ENCODE data around the gene CLCN6.

CLCN6 gene

DNA sequence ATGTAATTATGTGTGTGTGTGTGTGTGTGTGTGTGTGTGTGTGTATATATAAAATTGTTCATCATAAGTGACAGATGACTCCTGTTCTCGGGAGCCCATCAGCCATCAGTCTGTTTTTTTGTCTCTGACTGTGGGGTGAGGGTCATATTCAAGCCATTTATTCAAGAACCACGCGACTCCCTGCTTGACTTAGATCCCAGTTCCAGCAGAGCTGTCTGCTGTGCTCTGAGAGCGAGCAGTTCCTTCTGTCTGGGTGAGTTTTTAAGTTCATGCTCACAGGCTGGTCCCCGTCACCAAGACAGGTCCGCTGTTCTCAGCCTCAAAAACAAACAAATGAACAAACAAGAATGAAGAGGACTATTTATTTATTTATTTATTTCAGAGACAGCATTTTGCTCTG, 71.1 kb downstream of the CLCN6 start:
- FAIRE-seq (no peak), DNase-seq (ENCODE audit: insufficient read length, low spot score) (no peak)
- TF ChIP-seq, protein P1, sequence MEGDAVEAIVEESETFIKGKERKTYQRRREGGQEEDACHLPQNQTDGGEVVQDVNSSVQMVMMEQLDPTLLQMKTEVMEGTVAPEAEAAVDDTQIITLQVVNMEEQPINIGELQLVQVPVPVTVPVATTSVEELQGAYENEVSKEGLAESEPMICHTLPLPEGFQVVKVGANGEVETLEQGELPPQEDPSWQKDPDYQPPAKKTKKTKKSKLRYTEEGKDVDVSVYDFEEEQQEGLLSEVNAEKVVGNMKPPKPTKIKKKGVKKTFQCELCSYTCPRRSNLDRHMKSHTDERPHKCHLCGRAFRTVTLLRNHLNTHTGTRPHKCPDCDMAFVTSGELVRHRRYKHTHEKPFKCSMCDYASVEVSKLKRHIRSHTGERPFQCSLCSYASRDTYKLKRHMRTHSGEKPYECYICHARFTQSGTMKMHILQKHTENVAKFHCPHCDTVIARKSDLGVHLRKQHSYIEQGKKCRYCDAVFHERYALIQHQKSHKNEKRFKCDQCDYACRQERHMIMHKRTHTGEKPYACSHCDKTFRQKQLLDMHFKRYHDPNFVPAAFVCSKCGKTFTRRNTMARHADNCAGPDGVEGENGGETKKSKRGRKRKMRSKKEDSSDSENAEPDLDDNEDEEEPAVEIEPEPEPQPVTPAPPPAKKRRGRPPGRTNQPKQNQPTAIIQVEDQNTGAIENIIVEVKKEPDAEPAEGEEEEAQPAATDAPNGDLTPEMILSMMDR (IDR thresholded peaks at IDR 0.05; ENCODE audit: insufficient read depth, missing control alignments), result no peak

DNA sequence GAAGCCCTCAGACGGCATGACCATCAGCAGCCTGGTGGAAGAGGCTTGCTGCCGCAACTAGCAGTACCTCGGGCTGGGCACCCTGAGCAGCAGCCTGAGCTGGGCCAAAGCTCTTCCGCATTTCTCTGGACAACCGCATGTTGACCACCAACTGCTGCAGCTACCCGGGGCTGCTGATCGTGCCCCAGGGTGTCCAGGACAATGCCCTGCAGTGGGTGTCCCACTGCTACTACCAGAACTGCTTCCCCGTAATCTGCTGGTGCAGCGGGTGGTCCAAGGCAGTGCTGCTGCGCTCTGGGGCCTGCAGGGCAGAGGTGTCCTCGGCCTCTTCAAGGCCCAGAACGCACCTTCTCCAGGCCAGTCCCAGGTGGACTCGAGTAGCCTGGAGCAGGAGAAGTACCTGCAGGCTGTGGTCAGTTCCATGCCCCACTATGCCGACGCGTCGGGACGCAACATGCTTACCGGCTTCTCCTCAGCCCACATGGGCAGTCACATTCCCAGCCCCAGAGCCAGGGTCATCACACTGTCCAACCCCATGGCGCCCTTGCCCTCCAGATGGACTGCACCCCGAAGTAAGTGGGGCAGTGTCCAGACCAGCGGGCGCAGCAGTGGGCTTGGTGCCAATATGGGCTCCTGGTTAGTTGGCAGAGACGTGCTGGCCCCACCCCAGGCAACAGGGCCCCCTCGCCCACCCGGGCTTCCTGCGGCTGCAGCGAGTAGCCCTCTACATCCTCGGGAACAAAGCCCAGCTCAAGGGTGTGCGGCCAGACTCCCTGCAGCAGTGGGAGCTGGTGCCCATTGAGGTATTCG, 72.3 kb downstream of the CLCN6 start:
- DNase-seq (ENCODE audit: insufficient read length, low spot score), result no peak
- FAIRE-seq, result no peak
- TF ChIP-seq, protein P1 (IDR thresholded peaks at IDR 0.05; ENCODE audit: insufficient read depth, missing control alignments), result no peak

DNA sequence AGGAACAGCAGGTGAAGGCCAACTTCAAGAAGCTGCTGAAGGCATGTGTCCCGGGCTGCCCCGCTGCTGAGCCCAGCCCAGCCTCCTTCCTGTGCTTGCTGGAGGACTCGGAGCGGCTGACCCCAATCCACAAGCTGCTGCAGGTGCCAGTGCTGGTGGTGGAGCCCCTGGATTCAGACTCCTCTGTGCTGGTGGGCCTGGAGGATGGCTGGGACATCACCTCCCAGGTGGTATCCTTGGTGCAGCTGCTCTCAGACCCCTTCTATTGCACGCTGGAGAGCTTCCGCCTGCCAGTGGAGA, 72.8 kb downstream of the CLCN6 start:
- TF ChIP-seq, protein P1 (IDR thresholded peaks at IDR 0.05; ENCODE audit: insufficient read depth, missing control alignments), result no peak
- DNase-seq (ENCODE audit: insufficient read length, low spot score), result no peak
- FAIRE-seq, result no peak

DNA sequence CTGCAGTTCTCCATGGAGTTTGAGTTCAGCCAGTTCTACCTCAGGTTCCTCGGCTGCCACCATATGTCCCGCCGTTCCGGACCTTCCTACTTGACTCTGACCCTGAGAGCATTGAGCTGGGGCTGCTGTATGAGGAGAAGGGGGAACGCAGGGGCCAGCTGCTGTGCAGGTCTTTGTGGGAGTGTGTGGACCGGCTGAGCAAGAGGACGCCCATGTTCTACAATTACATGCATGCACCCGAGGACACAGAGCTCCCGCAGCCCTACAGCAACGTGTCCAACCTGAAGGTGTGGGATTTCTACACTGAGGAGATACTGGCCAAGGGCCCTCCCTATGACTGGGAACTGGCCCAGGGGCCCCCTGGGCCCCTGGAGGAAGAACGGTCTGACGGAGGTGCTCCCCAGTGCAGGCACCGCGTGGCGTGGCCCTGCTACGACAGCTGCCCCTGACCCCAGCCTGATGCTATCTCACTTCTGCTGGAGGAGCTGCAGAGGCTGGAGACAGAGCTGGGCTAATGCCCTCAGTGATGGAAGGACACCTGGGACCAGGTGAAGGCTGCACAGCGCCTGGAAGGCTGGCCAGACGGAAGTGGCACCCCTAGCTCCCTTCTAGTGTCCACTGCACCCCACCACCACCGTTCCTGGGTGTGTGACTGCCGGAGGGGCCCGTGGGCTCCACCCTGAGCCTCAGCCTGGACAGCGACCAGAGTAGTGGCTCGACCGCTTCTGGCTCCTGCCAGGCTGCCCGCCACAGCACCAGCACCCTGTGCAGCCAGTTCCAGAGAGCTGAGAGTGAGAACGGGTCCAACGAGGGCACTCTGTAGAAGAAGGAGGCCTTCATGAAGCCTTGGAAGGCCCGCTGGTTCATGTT, 73.6 kb downstream of the CLCN6 start:
- TF ChIP-seq, protein P1 (IDR thresholded peaks at IDR 0.05; ENCODE audit: insufficient read depth, missing control alignments), result no peak
- DNase-seq (ENCODE audit: insufficient read length, low spot score) (no peak), FAIRE-seq (no peak)

DNA sequence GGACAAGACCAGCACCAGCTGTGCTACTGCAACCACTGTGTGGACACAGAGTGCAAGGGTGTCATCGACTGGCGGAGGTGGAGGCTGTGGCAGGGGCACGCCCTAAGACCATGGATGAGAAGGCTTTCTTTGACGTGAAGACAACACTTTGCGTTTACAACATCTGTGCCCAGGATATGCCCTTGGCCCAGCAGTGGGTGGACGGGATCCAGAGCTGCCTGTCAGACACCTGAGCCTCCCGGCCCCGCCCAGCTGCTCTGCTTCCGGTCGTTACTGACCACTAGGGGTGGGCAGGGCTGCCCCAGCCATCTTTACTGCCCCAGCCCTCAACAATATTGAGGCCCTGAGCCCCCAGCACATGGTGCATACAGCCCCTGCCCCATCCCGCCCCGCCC, 74.2 kb downstream of the CLCN6 start:
- FAIRE-seq, result no peak
- no peak for DNase-seq (ENCODE audit: insufficient read length, low spot score)
- TF ChIP-seq, protein P1 (IDR thresholded peaks at IDR 0.05; ENCODE audit: insufficient read depth, missing control alignments), result no peak

DNA sequence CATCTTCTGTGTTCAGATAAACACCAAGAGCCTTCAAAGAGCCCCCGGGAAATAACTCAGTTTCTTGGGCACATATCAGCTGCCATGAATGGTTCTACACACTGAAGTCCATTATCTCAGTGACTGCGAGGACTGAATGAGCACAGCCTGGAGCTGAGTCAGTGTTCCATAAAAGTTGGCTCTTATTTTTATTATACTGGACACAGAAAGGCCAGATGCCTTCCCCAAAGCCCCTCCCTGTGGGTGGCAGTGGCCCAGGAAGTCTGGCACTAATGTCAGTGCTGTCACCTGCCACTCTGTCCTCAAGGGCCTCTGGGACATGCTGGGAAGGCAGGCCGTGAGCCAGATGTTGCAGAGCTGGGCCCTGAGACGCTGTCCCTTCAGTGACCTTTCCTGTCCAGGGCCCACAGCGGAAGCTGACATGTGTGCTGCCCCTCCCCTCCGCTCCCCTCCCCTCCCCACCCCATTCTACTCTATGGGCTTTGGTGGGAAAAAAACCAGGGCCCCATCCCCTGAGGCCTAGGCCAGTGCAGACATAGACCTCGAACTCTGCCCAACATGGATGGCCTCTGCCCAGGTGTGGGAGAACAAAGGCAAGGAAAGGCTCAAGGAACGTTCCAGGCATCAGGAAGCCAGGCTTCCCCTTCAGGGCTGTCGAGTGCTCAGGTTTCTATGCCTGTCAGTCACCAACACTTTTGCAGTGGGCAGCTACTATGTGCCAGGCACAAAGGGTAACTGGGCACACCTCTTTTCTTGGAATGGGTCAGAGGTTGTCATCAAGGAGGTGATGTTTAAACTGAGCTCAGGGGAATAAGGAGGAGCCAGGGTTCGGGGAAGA, 75.1 kb downstream of the CLCN6 start:
- TF ChIP-seq, protein P1 (IDR thresholded peaks at IDR 0.05; ENCODE audit: insufficient read depth, missing control alignments), result no peak
- no peak for FAIRE-seq
- DNase-seq (ENCODE audit: insufficient read length, low spot score), result no peak
